SHP77 treated with DMSO at 0.1 percent for 48 hours (cell line): ENCODE results near the gene HP1BP3.

Source experiments
- DNase-seq: peaks from one replicate; lab custom pipeline; 2025; lab: John Stamatoyannopoulos, UW

Gene HP1BP3

GRCh38 chr1:20711285-20712214, 75.6 kb downstream of the HP1BP3 start:
- peak; percentile 37 for DNase-seq

GRCh38 chr1:20710469-20711284, 76.4 kb downstream of the HP1BP3 start:
- no peak for DNase-seq

DNA sequence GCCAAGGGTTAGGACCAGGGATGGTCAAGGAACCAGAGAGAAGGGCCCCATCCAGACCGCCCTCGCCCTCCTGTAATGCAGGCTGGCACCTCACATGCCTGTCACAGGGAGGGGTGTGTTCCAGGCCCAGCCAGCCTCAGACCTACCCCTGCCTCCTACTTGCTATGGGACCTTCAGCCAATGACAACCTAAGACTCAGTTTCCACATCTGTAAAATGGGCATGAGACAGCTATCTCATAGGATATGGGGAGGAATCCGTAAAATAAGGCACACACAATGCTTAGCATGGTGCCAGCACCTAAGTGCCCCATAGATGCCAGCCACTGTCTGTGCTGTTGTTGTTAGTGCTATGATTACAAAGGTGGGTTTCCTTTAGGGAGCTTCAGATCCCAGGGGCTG, 77.2 kb downstream of the HP1BP3 start:
- DNase-seq = no peak

DNA sequence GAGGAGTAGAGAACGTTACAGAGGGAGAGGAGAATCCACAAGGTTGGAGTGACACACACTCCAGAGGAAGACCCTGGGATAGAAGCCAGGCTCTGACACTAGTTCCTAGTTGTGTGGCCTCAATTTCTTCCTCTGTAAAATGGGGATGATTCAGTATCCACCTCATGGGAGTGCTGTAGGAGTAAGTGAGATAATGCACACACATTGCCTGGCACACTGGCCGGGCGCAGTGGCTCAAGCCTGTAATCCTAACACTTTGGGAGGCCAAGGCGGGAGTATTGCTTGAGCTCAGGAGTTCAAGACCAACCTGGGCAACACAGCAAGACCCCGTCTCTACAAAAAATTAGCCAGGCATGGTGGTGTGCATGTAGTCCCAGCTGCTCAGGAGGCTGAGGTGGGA, 78.2 kb downstream of the HP1BP3 start:
- no peak for DNase-seq

DNA sequence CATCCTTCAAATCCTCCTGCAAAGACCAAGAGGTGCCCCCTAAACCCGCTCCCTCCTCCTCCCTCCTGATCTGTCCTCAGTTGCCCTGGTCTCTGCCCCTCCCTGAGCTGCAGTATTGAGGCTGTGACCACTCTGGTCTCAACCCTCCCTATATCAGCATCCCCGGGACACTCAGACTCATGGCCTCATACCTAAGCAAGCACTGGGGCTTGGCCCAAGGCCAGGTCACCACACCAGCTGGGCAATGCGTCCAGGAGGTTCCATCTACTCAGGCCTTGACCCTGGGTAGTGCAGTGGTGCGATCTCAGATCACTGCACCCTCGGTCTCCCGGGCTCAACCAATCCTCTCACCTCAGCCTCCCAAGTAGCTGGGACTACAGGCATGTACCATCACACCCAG, 79.0 kb downstream of the HP1BP3 start:
- DNase-seq = peak; percentile 14

DNA sequence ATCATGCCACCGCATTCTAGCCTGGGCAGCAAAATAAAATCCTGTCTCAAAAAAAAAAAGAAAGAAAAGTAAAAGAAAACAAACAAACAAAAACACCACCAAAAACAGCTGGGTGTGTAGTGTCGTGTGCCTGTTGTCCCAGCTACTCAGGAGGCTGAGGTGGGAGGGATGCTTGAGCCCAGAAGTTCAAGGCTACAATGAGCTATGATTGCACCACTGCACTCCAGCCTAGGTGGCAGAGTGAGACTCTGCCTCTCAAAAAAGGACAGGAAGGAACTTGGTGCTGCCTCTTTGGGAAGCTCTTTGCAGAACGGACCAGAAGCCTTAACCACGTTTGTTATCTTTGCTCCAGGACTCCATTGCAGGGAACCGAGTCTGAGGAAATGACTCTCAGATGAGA, 80.3 kb downstream of the HP1BP3 start:
- no peak for DNase-seq

GRCh38 chr1:20705203-20705755, 81.8 kb downstream of the HP1BP3 start:
- no peak for DNase-seq

DNA sequence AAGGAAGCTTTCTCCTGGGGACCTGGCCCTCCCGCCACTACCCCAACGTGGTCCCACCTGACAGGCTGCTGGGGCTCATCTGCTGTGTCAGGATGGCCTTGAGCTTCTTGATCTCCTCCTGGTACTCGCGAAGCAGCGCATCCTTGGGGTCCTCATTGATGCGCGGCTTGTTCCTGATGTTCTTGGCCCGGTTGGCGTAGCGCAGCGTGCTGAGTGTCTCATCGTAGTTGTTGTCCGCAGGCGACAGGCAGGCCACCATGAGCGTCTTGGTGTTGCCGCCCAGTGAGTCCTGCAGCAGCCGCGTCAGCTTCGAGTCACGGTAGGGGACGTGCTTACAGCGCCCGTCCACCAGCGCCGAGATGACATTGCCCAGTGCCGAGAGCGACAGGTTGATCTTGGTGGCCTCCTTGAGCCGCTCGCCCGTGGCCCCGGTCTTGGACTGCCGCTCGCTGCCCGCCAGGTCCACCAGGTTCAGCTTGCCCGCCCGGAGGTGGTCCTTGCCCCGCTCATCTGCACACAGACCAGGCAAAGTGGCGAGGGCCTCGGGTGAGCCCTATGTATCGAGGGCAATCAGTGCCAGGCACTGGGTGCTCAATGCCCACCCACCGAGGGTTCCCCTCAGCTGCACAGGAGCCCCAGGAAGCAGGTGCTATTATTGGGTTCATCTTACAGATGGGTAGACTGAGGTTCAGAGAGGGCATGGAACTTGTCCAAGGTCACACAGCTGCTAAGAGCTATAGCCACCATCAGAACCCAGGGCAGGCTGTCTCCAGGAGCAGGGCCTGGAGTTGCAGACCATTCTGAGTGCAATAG, 82.5 kb downstream of the HP1BP3 start:
- DNase-seq = no peak

DNA sequence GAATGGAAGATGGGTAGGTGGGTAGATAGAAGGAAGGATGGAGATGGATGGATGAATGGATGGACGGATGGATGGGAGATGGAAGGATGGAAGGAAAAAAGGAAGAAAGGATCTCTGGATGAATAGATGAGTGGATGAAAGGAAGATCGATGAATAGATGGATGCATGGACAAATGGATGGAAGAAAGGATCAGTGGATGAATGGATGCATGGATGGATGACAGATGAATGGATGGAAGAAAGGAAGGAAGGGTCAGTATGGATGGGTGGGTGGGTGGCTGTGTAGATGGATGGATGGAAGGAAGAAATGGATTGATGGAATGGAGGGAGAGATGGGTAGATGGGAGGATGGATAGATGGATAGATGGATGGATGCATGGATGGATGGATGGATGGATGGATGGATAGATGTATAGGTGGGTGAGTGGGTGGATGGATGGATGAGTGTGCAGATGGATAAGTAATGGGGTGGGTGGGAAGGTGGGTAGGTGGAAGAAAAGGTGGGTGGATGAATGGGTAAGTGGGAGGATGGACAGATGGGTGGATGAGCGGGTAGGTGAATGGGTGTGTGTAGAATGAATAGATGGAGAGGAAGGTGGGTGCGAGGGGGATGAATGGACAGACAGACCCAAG, 83.9 kb downstream of the HP1BP3 start:
- no peak for DNase-seq

DNA sequence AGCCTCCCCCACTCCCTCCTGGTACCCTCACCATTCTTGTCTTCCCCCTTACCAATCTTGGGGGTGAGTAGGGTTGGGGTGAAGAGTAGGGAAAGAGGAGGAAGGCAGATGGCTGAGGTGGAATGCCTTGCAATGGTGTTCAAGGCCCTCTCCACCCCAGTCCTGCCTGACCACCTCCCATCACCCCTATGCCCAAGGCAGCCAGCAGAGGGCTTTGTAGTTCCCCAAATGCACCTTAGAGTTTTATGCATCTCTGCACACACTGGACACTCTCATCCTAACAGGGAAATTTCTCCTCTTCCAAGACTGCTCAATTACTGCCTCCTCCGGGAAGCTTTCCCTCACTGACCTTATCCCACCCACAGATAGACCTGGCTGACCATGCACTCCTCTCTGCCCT, 84.7 kb downstream of the HP1BP3 start:
- DNase-seq = no peak

DNA sequence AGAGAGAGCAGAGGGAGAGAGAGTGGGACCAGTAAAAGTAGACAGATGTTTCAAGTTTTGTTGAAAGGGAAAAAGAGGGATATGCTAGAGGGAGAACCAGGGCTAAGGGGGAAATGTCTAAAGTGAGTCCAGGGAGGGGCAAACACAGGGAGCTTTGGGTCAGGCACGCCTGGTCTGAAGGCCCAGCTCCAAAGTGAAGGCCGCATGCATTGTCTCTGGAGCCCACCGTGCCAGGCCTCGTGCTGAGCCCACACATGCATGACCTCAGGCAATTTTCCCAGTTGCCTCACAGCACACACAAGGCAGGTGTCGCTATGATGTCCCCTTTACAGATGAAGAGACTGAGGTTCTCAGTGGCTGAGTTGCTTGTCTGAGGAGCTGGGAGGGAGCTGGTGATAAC, 85.3 kb downstream of the HP1BP3 start:
- no peak for DNase-seq

DNA sequence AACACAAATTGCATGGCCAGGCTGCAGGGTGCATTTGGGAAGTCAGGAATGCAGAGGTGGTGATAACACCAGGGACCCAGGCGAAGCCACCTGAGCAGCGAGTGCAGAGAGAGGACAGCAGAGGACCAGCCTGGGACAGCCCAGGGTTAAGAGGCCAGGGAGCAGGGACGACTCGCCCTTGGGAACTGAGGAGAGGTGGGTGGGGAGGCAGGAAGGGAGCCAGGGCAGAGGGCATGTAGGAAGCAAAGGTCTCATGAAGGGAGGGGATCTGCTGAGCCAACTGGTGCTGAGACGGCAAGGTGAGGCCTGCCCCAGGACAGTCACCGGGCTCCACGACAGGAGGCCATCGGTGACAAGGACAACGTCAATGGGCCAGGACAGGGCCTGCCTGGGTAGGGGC, 85.7 kb downstream of the HP1BP3 start:
- no peak for DNase-seq

DNA sequence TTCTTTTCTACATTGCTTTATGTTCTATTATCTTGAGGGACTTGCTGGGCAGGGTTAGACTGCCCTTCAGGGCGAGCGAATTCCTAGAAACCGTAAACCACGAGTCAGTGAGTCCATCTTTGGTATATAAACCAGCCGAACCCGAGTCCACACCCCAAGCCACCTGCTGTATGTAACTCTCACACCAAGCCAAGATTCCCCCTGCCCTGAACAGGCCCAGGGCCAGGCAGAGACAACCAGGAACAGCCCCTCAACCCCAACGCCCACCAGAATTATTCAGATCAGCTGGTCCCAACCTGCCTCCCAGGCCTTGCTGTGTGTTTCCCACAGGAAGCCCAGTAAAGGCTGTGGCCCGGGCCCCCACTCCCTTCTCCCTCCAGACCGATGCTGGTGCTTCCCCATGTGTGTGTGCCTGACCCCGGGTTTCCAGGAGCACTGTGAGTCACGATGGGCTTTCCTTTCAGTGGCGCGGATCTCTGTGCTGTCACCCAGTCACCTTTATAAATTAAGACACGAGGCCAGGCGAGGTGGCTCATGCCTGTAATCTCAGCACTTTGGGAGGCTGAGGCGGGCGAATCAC, 86.4 kb downstream of the HP1BP3 start:
- DNase-seq = no peak

DNA sequence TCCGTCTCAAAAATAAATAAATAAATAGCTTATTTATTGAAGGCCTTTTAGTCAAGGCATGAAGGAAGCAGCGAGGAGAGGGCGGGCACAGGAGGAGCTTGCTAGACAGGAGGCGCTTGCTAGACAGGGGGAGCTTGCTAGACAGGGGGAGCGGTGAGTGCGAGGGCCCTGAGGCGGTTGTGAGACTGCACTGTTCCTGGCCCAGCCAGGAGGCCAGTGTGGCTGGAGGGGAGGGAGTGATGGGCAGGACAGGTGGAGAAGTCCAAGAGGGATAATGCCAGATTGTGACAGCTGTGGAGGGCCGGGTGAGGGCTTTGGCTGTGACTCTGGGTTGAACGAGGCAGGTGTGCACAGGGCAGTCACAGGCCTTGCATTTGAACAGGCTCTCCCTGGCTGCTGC, 87.5 kb downstream of the HP1BP3 start:
- peak; percentile 49 for DNase-seq

DNA sequence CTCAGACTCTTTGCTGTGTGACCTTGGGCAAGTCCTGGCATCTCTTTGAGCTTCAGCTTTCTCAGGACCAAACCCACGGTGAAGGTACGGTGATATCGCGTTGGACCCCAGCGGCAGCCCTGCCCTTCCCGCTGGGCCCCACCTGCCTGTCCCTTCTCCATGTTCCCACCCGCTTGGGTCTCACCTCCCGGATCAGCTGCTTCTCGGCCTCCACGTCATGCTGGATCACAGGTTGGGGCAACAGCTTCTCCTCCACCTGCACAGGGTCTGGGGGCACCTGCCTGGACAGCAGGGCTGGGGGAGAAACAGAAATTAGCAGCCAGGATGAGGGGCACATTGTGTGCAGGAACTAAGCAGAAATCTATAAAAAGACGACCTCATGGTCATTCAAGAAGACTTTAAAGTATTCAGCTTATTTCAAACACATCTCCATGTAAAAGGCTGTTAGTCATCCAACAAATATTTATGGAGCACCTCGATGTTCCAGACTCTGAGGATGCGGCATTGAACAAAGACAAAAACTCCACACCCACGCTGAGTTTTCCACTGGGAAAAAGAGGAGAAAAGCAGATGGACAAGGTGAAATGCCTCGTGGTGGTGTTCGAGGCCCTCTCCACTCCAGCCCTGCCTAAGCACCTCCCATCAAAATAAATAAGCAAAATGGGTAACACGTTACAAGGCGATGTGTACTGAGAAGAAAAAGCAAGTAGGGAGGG, 88.8 kb downstream of the HP1BP3 start:
- DNase-seq = no peak

- no peak for DNase-seq
Observed at GRCh38 chr1:20697563-20697962, 89.5 kb downstream of the HP1BP3 start.

GRCh38 chr1:20696397-20697333, 90.4 kb downstream of the HP1BP3 start:
- DNase-seq = peak; percentile 81

- no peak for DNase-seq
Observed at GRCh38 chr1:20695515-20695914, 91.6 kb downstream of the HP1BP3 start.

- no peak for DNase-seq
Observed at GRCh38 chr1:20693623-20694022, 93.5 kb downstream of the HP1BP3 start.
